HL-60 (cell line): ENCODE data around the gene KCNC1.

Source experiments
- DNase-seq, 2 experiments: peaks; one replicate each; pipeline ENCODE4 v3.0.0-alpha.2; 2010 to 2020; ENCODE audit warnings: low read depth in 1 of 2, low spot score in 1 of 2
- H3K27ac ChIP-seq: fragments of 250-450 bp; sonication (Bioruptor Pico); replicated peaks from 2 replicates; pipeline ENCODE4 v1.5.1; 2020; ENCODE audit warnings: mild to moderate bottlenecking, moderate library complexity
- H3K27me3 ChIP-seq: fragments of 250-450 bp; sonication (Bioruptor Pico); 2 replicates; pipeline ENCODE4 v1.5.1; 2021; ENCODE audit warnings: mild to moderate bottlenecking, moderate library complexity; ENCODE audit not compliant: insufficient read depth, poor library complexity, severe bottlenecking
- H3K4me3 ChIP-seq: replicated peaks from 2 replicates; pipeline ENCODE4 v1.5.1; 2011; ENCODE audit warnings: mild to moderate bottlenecking, control low read depth, low read length; ENCODE audit not compliant: insufficient read depth
- GABPA ChIP-seq: IDR thresholded peaks from 2 replicates; pipeline ENCODE4 v1.6.1; 2012; ENCODE audit warnings: low read depth
- POLR2AphosphoS5 ChIP-seq: IDR thresholded peaks from 2 replicates; pipeline ENCODE4 v1.6.1; 2012; ENCODE audit warnings: low read depth
- SPI1 ChIP-seq: IDR thresholded peaks from 2 replicates; pipeline ENCODE4 v1.6.1; 2012; ENCODE audit warnings: low read depth, mild to moderate bottlenecking, borderline replicate concordance
- TF ChIP-seq, protein P1 (sequence below): IDR thresholded peaks from 2 replicates; pipeline ENCODE4 v1.6.1; 2012; ENCODE audit warnings: low read depth; ENCODE audit not compliant: insufficient replicate concordance
- TF ChIP-seq, protein P2 (sequence below): IDR thresholded peaks from one replicate; pipeline ENCODE4 v1.5.1; 2011; ENCODE audit warnings: low read length, control low read depth, inconsistent platforms; ENCODE audit not compliant: insufficient read depth

The KCNC1 gene

DNA sequence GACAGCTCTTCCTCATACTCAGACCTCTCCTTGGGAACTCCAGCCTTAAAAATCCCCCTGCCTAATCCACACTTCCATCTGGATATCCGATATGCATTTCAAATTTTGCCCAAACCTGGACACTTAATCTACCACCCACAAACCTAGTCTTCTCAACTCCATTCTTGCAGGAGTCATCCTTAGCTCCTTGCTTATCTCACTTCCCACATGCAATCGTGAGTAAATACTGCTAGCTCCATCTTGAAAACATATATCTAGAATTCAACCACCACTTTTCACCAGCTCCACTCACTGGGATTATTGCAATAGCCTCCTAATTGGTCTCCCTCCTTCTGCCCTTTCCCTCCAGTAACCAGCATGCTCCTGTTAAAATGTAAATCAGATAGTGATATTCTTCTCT is 17.8 kb upstream of the KCNC1 start:
- Histone ChIP-seq H3K27ac (no peak overlapping the region), H3K27me3 (peaks cover 45% of the 10 kb centered on the region), H3K4me3 (no peak overlapping the region)
- DNase-seq: no peak
- TF ChIP-seq, protein P1, sequence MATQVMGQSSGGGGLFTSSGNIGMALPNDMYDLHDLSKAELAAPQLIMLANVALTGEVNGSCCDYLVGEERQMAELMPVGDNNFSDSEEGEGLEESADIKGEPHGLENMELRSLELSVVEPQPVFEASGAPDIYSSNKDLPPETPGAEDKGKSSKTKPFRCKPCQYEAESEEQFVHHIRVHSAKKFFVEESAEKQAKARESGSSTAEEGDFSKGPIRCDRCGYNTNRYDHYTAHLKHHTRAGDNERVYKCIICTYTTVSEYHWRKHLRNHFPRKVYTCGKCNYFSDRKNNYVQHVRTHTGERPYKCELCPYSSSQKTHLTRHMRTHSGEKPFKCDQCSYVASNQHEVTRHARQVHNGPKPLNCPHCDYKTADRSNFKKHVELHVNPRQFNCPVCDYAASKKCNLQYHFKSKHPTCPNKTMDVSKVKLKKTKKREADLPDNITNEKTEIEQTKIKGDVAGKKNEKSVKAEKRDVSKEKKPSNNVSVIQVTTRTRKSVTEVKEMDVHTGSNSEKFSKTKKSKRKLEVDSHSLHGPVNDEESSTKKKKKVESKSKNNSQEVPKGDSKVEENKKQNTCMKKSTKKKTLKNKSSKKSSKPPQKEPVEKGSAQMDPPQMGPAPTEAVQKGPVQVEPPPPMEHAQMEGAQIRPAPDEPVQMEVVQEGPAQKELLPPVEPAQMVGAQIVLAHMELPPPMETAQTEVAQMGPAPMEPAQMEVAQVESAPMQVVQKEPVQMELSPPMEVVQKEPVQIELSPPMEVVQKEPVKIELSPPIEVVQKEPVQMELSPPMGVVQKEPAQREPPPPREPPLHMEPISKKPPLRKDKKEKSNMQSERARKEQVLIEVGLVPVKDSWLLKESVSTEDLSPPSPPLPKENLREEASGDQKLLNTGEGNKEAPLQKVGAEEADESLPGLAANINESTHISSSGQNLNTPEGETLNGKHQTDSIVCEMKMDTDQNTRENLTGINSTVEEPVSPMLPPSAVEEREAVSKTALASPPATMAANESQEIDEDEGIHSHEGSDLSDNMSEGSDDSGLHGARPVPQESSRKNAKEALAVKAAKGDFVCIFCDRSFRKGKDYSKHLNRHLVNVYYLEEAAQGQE: no peak
- TF ChIP-seq, protein P2, sequence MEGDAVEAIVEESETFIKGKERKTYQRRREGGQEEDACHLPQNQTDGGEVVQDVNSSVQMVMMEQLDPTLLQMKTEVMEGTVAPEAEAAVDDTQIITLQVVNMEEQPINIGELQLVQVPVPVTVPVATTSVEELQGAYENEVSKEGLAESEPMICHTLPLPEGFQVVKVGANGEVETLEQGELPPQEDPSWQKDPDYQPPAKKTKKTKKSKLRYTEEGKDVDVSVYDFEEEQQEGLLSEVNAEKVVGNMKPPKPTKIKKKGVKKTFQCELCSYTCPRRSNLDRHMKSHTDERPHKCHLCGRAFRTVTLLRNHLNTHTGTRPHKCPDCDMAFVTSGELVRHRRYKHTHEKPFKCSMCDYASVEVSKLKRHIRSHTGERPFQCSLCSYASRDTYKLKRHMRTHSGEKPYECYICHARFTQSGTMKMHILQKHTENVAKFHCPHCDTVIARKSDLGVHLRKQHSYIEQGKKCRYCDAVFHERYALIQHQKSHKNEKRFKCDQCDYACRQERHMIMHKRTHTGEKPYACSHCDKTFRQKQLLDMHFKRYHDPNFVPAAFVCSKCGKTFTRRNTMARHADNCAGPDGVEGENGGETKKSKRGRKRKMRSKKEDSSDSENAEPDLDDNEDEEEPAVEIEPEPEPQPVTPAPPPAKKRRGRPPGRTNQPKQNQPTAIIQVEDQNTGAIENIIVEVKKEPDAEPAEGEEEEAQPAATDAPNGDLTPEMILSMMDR: no peak
- no peak for TF ChIP-seq SPI1
- TF ChIP-seq POLR2AphosphoS5: no peak
- no peak for TF ChIP-seq GABPA

DNA sequence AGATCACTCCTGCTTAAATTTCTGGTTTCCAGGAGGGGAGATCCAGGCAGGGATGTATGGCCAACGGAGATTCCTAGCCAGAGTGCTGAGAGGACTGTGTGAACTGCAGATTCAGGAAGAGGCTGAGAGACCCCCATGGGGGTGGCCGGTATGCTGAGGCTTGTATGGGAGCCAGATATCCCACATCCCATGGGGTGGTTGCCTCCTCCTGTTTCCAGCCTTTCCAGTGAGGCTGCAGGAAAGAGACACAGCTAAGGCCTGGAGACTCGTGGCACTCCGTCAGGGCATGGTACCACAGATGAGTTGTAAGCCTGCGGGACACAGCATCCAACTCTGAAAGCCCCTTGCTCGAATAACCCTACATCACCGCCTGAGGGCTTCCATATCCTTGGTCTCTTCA is 16.6 kb upstream of the KCNC1 start:
- no peak overlapping the region for H3K4me3 ChIP-seq
- peaks cover 51% of the 10 kb centered on the region for H3K27me3 ChIP-seq
- no peak overlapping the region for H3K27ac ChIP-seq
- no peak for DNase-seq
- no peak for TF ChIP-seq GABPA
- no peak for TF ChIP-seq SPI1
- TF ChIP-seq, protein P2: no peak
- TF ChIP-seq POLR2AphosphoS5: no peak
- TF ChIP-seq, protein P1: no peak

DNA sequence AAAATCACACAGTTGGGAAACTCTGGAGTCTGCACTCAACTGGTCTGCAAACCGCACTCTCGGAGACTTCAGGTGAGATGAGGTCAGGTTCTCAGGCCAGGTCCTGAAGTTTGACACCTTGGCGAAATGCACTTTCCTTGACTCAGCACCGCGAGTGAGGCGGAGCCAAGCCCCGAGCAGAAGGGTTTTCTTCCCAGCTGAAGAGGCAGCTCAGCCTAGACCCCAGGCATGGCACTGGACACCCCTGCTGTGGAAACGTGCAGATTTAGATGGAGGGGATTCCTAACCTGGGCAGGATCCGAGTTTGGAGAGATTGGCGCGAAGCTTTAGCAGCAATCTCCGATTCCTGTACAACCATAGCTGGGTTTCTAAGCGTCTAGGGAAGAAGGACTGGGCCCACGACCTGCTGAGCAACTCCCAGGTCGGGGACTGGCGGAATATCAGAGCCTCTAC is 16.0 kb upstream of the KCNC1 start:
- no peak overlapping the region for H3K4me3 ChIP-seq
- H3K27me3 ChIP-seq: peaks cover 51% of the 10 kb centered on the region

More for the DNA sequence above, 16.0 kb upstream of the KCNC1 start:
- no peak overlapping the region for H3K27ac ChIP-seq
- TF ChIP-seq, protein P1: no peak
- TF ChIP-seq POLR2AphosphoS5 (no peak), SPI1 (no peak), GABPA (no peak)
- TF ChIP-seq, protein P2: no peak
- DNase-seq: no peak
